K562 (cell line): ENCODE data around the gene ATP6V0C. TPM values are rescaled to one million over a fixed set of nuclear protein-coding genes. Genes with fewer than 3 reads are reported as not detected.

Source experiments
- CHD4 ChIP-seq: fragments of 200-600 bp; sonication (generic); IDR thresholded peaks from 3 replicates; pipeline ENCODE4 v1.6.1; 2012; ENCODE audit warnings: low read depth, mild to moderate bottlenecking, mixed read lengths, low read length, inconsistent platforms; ENCODE audit not compliant: insufficient read depth, insufficient replicate concordance, poor library complexity, severe bottlenecking
- ESRRA ChIP-seq: fragments of 450-650 bp; IDR thresholded peaks from 2 replicates; pipeline ENCODE4 v1.6.1; 2014; ENCODE audit warnings: low read depth, mild to moderate bottlenecking, moderate library complexity, borderline replicate concordance
- ESRRB ChIP-seq: fragments of 250-450 bp; sonication (Bioruptor Pico); IDR thresholded peaks from 2 replicates; pipeline ENCODE4 v1.5.0; 2020; ENCODE audit warnings: mild to moderate bottlenecking, moderate library complexity, borderline replicate concordance
- ETS1 ChIP-seq: conservative IDR thresholded peaks from 2 replicates; pipeline ENCODE4 v1.6.1; 2011; ENCODE audit warnings: low read depth, mild to moderate bottlenecking, low read length; ENCODE audit not compliant: control insufficient read depth
- HINFP ChIP-seq: fragments of 450-650 bp; conservative IDR thresholded peaks from 2 replicates; pipeline ENCODE4 v1.6.1; 2016; ENCODE audit warnings: missing genetic modification characterization, low read depth, mild to moderate bottlenecking, control low read depth, missing compliant biosample characterization
- HSF4 ChIP-seq: fragments of 250-450 bp; sonication (Bioruptor Pico); IDR thresholded peaks from 2 replicates; pipeline ENCODE4 v2.1.2; 2022; ENCODE audit warnings: mild to moderate bottlenecking, moderate library complexity, borderline replicate concordance
- KDM5B ChIP-seq: fragments of 200-600 bp; sonication (generic); IDR thresholded peaks from 2 replicates; pipeline ENCODE4 v1.6.1; 2012; ENCODE audit warnings: low read depth, mild to moderate bottlenecking, moderate library complexity, low read length, control low read depth, inconsistent platforms; ENCODE audit not compliant: insufficient replicate concordance
- MEF2D ChIP-seq: conservative IDR thresholded peaks from 2 replicates; pipeline ENCODE4 v1.6.1; 2016; ENCODE audit warnings: low read depth, missing genetic modification characterization, missing compliant biosample characterization
- NR2F6 ChIP-seq: fragments of 450-650 bp; formaldehyde crosslinking; IDR thresholded peaks from 2 replicates; pipeline ENCODE4 v1.4.0; 2020; ENCODE audit warnings: mild to moderate bottlenecking
- PREB ChIP-seq: sonication (generic); formaldehyde crosslinking; IDR thresholded peaks from 2 replicates; pipeline ENCODE4 v1.8.1; 2023; ENCODE audit warnings: mild to moderate bottlenecking, missing genetic modification reagents
- SREBF2 ChIP-seq: sonication (generic); formaldehyde crosslinking; IDR thresholded peaks from 2 replicates; pipeline ENCODE4 v1.4.0; 2020; ENCODE audit warnings: mild to moderate bottlenecking, missing genetic modification reagents
- TCF7L2 ChIP-seq: fragments of 150-350 bp; IDR thresholded peaks from 2 replicates; pipeline ENCODE4 v1.6.1; 2016; ENCODE audit warnings: low read depth, mild to moderate bottlenecking, low read length, moderate library complexity
- ZBTB5 ChIP-seq: fragments of 450-650 bp; IDR thresholded peaks from 2 replicates; pipeline ENCODE4 v1.6.1; 2017; ENCODE audit warnings: antibody characterized with exemption
- ZFX ChIP-seq: sonication (generic); formaldehyde crosslinking; IDR thresholded peaks from 2 replicates; pipeline ENCODE4 v1.8.0; 2022; ENCODE audit warnings: mild to moderate bottlenecking, missing genetic modification reagents, moderate library complexity
- ZNF785 ChIP-seq: fragments of 250-450 bp; sonication (Bioruptor Pico); IDR thresholded peaks from 2 replicates; pipeline ENCODE4 v1.4.0; 2020; ENCODE audit warnings: mild to moderate bottlenecking
- polyA plus RNA-seq, 8 experiments: library from polyadenylated mRNA; depleted of rRNA in 4 of 8; stranded (reverse) in 5 of 8; unstranded in 3 of 8; fragments of >200 nt; fragmentation: Nextera tagmentation in 2 of 8; fragmentation: Illumina TruSeq in 1 of 8; extraction: Ambion mirVana in 2 of 8; extraction: Trizol in 1 of 8; gene quantifications; 2 replicates each; pipeline versions ENCODE4 v1.2.1 to v1.2.3, GENCODE V29; 2011 to 2014; ENCODE audit warnings: inconsistent platforms in 1 of 8, missing spikeins in 1 of 8
- total RNA-seq, 7 experiments: library from RNA; depleted of rRNA in 6 of 7; stranded (reverse); fragments of >200 nt in 6 of 7; fragmentation: Illumina TruSeq in 2 of 7; extraction: Trizol in 2 of 7; gene quantifications; 2 replicates each; pipeline versions ENCODE4 v1.2.1 to v1.2.3, GENCODE V29; 2011 to 2021; ENCODE audit warnings: low replicate concordance in 1 of 7
- TF ChIP-seq, protein P1 (sequence below): fragments of 250-450 bp; sonication (Bioruptor Pico); IDR thresholded peaks from 2 replicates; pipeline ENCODE4 v1.8.0; 2021; ENCODE audit warnings: mild to moderate bottlenecking, moderate library complexity

The ATP6V0C gene
- total and polyA plus RNA-seq, 9 of the 15 experiments (the other 6 are each of a cell fraction or from before 2014, with no cell fraction given): 2.9 to 228 (median 22.7) TPM

DNA sequence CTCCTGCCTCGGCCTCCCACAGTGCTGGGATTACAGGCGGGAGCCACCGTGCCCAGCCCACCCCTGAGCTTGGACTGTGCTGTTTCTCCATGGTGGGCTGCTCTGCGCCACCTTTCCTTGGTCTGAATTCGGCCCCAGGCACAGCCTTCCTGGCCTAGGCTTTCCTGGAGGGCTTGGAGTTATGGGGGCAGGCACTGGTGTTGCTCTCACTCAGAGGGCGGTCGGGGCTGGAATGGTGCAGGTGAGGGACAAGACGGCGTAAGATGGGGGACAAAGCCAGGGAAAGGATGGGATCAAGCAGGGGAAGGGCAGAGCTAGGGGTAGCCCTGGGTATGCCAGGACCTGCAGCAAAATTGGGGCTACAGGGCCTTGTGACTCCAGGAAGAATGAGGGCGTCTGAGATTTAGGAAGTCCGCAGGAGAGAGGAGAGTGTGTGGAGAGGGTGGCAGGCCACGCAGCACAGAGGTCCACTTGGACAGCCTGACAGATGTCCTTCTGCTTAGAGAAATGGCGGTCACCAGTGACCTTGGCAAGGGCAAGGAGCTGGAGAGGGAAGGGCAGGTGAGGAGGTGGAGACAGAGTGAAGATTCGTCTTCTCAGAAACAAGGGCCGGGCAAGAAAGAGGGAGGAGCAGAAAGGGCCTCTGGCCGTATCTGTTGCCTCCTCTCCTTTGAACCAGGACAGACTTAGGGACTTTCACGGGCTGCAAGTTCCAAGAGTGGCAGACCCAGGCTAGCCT, 1.6 kb upstream of the ATP6V0C start (continued):
- TF ChIP-seq ZBTB5: 0 out of 2 replicates have a peak, but pooled peaks have one; percentile 15
- no peak for TF ChIP-seq NR2F6 (CRISPR knock-in tag)
- TF ChIP-seq HSF4 (CRISPR knock-in tag): no peak
- TF ChIP-seq SREBF2 (CRISPR knock-in tag): no peak
- TF ChIP-seq TCF7L2: no peak
- no peak for TF ChIP-seq HINFP (tag)
- TF ChIP-seq, protein P1, sequence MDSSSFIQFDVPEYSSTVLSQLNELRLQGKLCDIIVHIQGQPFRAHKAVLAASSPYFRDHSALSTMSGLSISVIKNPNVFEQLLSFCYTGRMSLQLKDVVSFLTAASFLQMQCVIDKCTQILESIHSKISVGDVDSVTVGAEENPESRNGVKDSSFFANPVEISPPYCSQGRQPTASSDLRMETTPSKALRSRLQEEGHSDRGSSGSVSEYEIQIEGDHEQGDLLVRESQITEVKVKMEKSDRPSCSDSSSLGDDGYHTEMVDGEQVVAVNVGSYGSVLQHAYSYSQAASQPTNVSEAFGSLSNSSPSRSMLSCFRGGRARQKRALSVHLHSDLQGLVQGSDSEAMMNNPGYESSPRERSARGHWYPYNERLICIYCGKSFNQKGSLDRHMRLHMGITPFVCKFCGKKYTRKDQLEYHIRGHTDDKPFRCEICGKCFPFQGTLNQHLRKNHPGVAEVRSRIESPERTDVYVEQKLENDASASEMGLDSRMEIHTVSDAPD (CRISPR knock-in tag): no peak
- no peak for TF ChIP-seq PREB
- no peak for TF ChIP-seq MEF2D (tag)
- TF ChIP-seq ESRRA: peak; percentile 88
- no peak for TF ChIP-seq KDM5B
- no peak for TF ChIP-seq ESRRB (CRISPR knock-in tag)
- TF ChIP-seq ETS1: no peak
- TF ChIP-seq CHD4: no peak
- peak; percentile 42; the same call in 1 of the 2 replicates for TF ChIP-seq ZFX (CRISPR knock-in tag)
- TF ChIP-seq ZNF785 (CRISPR knock-in tag): no peak
